ENCODE results near the gene METTL8.

Gene METTL8

GRCh38 chr2:171289991-171290390 is 143.8 kb downstream of the METTL8 start:
- no peak overlapping the region for H3K27ac ChIP-seq

DNA sequence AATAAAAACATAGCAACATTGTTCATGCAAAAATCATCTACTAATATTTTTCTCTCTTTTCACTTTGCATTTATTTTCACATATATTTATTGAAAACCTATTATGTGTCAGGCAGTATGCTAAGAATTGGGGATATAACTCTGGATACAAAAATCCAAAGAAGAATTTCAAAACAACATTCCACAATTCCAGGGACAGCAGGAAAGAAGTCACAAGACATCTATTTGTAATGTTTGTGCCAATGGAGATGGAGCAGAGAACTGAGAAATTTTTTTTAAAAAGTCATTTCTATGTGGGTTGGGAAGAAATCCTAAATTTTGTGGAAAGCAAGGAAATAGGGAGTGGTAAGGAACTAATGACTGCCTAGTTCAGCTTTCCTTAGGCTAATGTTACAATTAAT is 144.5 kb downstream of the METTL8 start:
- Histone ChIP-seq H3K27me3 (no peaks in the 10 kb centered on the region), H3K9me3 (no peaks in the 10 kb centered on the region), H3K4me3 (ENCODE audit: low read depth in 1 of 2, low read length in 1 of 2) (no peak overlapping the region), H3K27ac (no peak overlapping the region), H3K36me3 (no peaks in the 10 kb centered on the region), H3K4me1 (ENCODE audit: control insufficient read depth in 1 of 2, insufficient read depth in 1 of 2, low read depth in 1 of 2, low read length in 1 of 2) (no peaks in the 10 kb centered on the region)
- TF ChIP-seq, protein P1, sequence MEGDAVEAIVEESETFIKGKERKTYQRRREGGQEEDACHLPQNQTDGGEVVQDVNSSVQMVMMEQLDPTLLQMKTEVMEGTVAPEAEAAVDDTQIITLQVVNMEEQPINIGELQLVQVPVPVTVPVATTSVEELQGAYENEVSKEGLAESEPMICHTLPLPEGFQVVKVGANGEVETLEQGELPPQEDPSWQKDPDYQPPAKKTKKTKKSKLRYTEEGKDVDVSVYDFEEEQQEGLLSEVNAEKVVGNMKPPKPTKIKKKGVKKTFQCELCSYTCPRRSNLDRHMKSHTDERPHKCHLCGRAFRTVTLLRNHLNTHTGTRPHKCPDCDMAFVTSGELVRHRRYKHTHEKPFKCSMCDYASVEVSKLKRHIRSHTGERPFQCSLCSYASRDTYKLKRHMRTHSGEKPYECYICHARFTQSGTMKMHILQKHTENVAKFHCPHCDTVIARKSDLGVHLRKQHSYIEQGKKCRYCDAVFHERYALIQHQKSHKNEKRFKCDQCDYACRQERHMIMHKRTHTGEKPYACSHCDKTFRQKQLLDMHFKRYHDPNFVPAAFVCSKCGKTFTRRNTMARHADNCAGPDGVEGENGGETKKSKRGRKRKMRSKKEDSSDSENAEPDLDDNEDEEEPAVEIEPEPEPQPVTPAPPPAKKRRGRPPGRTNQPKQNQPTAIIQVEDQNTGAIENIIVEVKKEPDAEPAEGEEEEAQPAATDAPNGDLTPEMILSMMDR (IDR thresholded peaks at IDR 0.05), result no peak

More at GRCh38 chr2:171289991-171290390, 143.8 kb downstream of the METTL8 start:
- no peaks in the 10 kb centered on the region for H3K9me3 ChIP-seq
- no peaks in the 10 kb centered on the region for H3K36me3 ChIP-seq
- no peak overlapping the region for H3K4me3 ChIP-seq (ENCODE audit: low read depth in 1 of 2, low read length in 1 of 2)
- H3K27me3 ChIP-seq, result no peaks in the 10 kb centered on the region
- no peaks in the 10 kb centered on the region for H3K4me1 ChIP-seq (ENCODE audit: control insufficient read depth in 1 of 2, insufficient read depth in 1 of 2, low read depth in 1 of 2, low read length in 1 of 2)
- TF ChIP-seq, protein P1 (IDR thresholded peaks at IDR 0.05), result no peak

- Histone ChIP-seq H3K4me1 (ENCODE audit: control insufficient read depth in 1 of 2, insufficient read depth in 1 of 2, low read depth in 1 of 2, low read length in 1 of 2) (no peaks in the 10 kb centered on the region), H3K27ac (no peak overlapping the region), H3K9me3 (no peaks in the 10 kb centered on the region), H3K27me3 (no peaks in the 10 kb centered on the region), H3K36me3 (no peaks in the 10 kb centered on the region), H3K4me3 (ENCODE audit: low read depth in 1 of 2, low read length in 1 of 2) (no peak overlapping the region)
- TF ChIP-seq, protein P1 (IDR thresholded peaks at IDR 0.05), result no peak
Observed at GRCh38 chr2:171287611-171288010, 146.2 kb downstream of the METTL8 start.

DNA sequence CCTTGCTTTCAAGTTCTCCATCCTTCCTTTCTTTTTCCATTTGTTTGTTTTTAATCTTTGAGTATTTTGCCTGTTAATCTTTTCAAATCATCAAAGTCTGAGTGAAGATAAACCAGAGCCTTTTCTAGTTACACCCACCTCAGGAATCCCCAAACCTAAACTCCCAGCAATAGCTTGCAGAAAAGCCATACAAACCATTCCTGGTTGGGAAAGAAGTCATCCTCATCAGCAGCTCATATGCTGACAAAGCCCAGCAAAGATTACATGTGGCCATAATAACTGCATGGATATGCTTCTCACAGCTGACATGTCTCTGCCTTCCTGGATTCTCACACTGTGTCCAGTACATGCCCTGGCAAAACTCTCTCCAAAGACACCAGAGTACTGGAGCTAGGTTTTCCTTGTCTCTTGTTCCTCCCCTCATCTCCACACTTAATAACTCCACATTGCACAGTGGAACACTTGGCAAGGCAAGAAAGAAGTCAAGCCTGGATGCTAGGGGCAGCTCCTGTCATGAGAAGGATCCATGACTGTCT is 146.7 kb downstream of the METTL8 start:
- Histone ChIP-seq H3K27me3 (no peaks in the 10 kb centered on the region), H3K9me3 (no peaks in the 10 kb centered on the region), H3K4me3 (ENCODE audit: low read depth in 1 of 2, low read length in 1 of 2) (no peak overlapping the region), H3K27ac (no peak overlapping the region), H3K36me3 (no peaks in the 10 kb centered on the region), H3K4me1 (ENCODE audit: control insufficient read depth in 1 of 2, insufficient read depth in 1 of 2, low read depth in 1 of 2, low read length in 1 of 2) (no peaks in the 10 kb centered on the region)
- TF ChIP-seq, protein P1 (IDR thresholded peaks at IDR 0.05), result no peak

- no peaks in the 10 kb centered on the region for H3K27me3 ChIP-seq
Observed at GRCh38 chr2:171281110-171281509, 152.7 kb downstream of the METTL8 start.

More at GRCh38 chr2:171281110-171281509, 152.7 kb downstream of the METTL8 start:
- no peaks in the 10 kb centered on the region for H3K36me3 ChIP-seq
- H3K27ac ChIP-seq, result no peak overlapping the region
- TF ChIP-seq, protein P1 (IDR thresholded peaks at IDR 0.05), result no peak
- H3K4me1 ChIP-seq (ENCODE audit: control insufficient read depth in 1 of 2, insufficient read depth in 1 of 2, low read depth in 1 of 2, low read length in 1 of 2), result no peaks in the 10 kb centered on the region
- no peak overlapping the region for H3K4me3 ChIP-seq (ENCODE audit: low read depth in 1 of 2, low read length in 1 of 2)
- no peaks in the 10 kb centered on the region for H3K9me3 ChIP-seq

Data from neutrophil (primary cell).